Hematopoietic multipotent progenitor cell treated with erythropoietin and hydrocortisone succinate and interleukin-3 and kit ligand, for 8 days (in vitro differentiated cells): ENCODE measurements around the gene CCL15.

ENCODE experiments used
- DNase-seq: peaks from one replicate; pipeline ENCODE4 v3.0.0-alpha.2; 2015

CCL15 gene

DNA sequence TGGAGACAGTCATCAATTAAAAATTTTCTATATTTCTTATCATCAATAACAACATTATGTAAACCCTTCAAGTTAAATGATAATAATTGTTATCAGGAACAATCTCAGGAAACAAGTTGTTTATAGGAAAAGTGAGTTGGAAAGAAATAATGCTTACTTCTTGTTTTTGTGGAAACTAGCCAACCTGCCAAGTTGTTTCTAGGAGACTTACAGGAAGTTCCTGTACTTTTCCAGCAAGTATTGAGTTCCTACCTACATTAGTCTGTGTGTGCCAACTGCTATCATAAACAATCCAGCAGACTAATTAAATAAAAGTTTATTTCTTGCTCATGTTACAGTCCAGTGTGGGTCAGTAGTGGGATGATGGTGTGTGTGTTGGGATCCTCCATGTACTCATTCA, 13.2 kb downstream of the CCL15 start:
- DNase-seq = no peak

DNA sequence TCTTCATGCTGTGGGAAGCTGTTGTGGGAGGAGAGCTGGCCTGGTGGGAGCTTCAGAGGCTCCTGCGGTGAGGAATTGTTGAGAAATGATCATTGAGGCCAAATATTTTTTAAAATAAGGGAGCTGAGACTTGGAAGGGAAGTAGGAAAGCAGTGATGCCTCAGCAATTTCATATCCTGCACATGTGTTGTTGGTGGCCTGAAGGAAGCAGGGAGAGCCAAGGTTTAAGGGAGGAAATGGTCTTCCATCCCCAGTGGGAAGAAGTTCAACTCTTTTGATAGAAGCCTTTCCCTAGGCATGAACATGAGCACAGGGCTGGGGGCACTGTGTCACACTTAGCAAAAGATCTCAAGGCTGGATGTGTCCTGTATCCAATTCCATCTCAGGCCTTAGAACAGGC, 14.7 kb downstream of the CCL15 start, which contains the start of gene CCL14:
Gene CCL14 (minus strand): TSS at position 87 of the 400 bp plus-strand sequence. CDS start 80 bp downstream, at position 7.
- DNase-seq = no peak

- no peak for DNase-seq
Measured at GRCh38 chr17:35984140-35984539, 17.2 kb downstream of the CCL15 start.

- DNase-seq = no peak
Measured at GRCh38 chr17:35982409-35983191, 18.8 kb downstream of the CCL15 start.

DNA sequence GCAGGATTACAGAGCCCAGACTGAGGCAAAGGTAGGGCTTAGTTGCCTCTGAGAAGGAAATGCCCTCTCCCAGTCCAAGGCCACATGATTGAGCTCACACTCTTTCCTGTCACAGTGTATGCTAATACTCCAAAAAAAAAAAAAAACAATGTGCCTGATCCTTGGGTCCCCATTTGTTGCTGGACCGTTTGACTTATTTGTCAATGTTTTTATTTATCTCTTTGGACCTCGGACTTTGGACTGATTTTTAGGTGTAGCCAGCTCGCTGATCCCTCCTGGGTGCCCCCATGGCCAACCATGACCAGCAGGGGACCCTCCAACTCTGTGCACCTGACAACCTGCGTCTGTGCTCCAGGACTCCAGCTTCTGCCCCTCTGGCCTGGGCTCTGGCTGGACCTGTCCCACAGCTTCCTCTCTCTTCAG, 19.4 kb downstream of the CCL15 start:
- DNase-seq = peak; percentile 29

DNA sequence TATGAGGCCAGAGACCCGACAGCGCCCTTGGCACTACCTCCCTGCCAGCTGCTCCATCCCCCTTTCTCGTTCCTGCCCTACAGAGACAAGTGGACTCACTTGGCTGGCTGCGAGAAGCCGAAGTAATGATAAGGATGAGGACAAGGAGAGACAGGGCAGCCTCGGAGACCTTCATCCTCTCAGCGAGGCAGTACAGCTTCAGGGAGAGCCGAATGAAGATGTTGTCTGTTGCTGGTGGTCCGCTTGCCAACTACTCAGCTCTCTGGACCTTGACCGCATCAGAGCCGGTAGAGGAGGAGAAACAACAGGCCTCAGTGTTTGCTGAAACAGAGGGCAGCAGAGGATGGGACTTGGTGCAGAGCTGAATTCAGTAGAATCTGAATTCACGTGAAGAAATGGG, 20.1 kb downstream of the CCL15 start, which contains the start of gene CCL16:
Gene CCL16 (minus strand): TSS at position 252 of the 400 bp plus-strand sequence. CDS start 77 bp downstream, at position 175.
- no peak for DNase-seq

DNA sequence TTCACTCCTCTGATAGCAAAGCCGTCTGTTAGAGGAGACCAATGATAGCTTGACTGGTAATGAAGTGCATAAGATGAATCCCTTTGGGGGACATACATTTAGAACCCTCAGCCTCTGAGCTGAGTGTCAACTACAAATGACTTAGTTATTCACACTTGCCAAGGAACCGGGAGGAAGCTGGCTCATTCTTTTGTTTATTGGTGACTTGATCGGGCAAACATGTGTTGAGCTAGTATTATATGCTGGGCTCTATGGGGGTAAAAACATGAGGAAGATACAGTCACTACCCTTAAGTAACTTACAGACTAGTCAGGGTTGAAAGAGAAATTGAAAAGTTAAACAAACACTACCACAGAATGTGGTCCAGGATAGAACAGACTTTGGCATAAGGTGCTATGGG, 23.0 kb downstream of the CCL15 start:
- no peak for DNase-seq

DNA sequence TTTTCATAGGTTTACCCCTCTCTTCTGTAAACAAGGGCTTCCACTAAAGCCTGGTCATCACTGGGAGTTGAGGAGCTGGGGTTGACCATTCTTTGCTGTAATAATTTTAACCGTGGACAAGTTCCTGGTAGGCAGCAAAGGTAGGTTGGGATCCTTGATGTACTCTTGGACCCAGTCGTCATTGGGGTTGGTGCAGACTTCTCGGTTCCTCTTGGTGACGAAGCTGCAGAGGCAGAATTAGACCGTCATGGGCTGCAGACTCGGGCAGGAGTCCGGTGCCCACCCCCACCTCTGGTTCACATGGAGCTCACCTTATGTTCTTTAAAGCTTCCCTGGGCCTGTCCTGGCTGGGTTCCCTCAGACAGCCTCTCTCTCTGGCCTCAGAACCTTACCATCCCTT, 23.8 kb downstream of the CCL15 start:
- no peak for DNase-seq

DNA sequence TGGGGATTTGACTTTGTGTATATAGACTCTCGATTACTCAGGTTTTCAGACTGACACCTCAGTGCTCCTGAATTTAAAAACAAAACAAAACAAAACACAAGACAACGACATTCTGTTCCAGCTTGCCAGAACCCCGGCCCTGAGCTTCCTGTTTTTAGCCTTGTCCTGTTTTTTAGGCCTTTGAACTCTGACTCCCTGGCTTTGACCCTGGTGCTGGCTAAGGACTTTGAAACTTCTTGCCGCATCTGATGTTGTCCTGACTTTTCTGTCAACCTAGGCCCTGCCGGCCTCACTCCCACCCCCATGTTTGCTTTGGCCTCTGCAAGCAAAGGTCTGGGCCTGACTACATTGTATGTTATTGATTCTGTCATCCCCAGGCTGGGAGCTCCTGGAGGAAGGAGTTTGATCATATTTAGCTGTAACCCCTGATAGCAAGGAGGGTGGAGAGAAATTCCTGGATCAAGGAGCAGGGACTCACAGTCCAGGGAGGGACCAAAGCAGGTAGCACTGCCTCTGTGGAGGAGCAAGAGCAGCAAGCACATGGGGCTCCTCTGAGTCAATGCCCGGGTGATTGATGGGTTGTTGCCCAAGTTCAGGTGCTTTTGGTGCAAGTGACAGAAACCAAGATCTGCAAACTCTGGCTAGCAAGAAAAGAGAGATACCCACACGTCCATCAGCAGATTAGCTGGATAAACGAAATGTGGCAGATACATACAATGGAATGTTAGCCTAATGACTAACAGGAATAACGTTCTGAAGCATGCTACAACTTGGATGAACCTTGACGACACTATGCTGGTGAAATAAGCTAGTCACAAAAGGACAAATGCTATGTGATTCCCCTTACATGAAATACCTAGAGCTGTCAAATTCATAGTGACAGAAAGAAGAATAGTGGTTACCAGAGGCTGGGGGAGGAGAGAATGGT, 27.8 kb downstream of the CCL15 start:
- no peak for DNase-seq

- no peak for DNase-seq
Measured at GRCh38 chr17:35972945-35973332, 28.4 kb downstream of the CCL15 start.

GRCh38 chr17:35972535-35972934, 28.8 kb downstream of the CCL15 start:
- no peak for DNase-seq

GRCh38 chr17:35972066-35972465, 29.3 kb downstream of the CCL15 start:
- no peak for DNase-seq

DNA sequence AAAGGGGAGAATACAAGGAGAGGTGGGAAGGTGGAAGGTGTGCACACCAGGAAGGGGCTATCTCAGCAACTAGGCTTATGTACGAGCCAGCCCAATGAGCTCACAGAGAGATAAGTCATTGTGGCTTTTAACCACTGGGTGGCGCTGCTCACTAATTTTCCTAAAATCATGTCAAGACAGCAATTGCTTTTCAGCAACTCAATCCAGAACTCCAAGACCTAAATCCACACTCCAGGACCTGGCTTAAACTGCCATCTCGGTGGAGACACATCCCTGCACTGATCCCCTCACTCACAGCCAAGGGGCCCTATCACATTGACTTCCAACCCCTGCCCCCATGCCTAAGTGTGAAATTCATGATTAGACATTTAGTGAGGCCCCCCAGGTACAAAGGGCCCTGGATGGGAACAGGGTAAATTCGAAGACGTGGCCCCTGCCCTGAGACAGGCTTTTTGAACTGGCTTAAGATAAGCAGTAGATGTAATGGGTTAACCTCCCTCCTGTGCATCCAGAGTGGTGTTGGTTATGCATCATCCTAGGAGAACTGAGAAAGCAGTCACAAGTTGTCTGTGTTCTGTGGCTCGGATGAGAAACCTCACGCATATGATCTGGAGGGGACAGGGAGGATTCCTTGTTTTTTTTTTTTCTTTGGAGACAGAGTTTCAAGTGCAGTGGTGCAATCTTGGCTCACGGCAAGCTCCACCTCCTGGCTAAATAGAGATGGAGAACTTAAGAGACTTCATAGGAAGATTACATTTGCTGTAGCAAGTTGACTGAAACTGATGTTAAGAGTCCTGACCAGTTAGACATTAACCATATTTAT, 31.6 kb downstream of the CCL15 start:
- DNase-seq = peak; percentile 87

GRCh38 chr17:35968520-35969054, 32.8 kb downstream of the CCL15 start:
- DNase-seq = no peak

- no peak for DNase-seq
Measured at GRCh38 chr17:35965272-35965671, 36.1 kb downstream of the CCL15 start.

GRCh38 chr17:35963663-35964062, 37.7 kb downstream of the CCL15 start:
- DNase-seq = no peak

DNA sequence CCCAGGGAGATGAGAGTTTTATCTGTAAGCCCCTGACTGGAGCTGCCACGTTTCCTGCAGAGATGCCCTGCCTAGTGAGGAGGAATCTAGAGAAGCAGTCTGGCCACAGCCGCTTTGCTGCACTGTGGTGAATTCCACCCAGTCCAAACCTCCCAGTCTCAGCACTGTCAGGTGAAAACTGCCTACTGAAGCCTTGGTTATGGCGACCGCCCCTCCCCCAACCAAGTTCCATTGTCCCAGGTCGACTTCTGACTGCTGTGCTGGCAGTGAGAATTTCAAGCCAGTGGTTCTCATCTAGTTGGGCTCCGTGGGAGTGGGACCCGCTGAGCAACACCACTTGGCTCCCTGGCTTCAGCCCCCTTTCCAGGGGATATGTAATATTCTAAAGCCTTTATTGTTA, 47.6 kb downstream of the CCL15 start:
- DNase-seq = no peak

DNA sequence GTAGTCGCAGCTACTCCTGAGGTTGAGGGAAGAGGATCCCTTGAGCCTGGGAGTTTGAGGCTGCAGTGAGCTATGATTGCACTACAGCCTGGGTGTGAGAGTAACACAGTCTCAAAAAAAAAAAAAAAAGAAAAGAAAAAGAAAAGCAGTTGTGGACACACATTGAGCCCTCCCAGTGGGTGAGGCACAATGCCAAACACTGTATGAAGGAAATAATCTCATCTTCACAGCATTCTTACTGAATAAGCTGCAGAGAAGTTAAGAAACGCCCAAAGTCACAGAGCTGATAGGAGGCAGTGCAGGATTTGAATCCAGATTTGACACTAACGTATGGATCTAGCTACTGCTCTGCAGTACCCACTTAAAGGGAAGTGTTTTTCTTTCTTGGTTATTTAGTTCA, 52.0 kb downstream of the CCL15 start:
- peak; percentile 91 for DNase-seq

GRCh38 chr17:35948092-35948491, 53.3 kb downstream of the CCL15 start:
- no peak for DNase-seq
